ENCODE data around the gene TCAF1.
A peak's percentile ranks its signal among the peaks of the same experiment; 100 is the strongest.
"Not testable (repeated sequence)": the region's sequence is repeated elsewhere in the genome, so short reads cannot be mapped to it uniquely, and the experiment has no call there.

The TCAF1 gene

DNA sequence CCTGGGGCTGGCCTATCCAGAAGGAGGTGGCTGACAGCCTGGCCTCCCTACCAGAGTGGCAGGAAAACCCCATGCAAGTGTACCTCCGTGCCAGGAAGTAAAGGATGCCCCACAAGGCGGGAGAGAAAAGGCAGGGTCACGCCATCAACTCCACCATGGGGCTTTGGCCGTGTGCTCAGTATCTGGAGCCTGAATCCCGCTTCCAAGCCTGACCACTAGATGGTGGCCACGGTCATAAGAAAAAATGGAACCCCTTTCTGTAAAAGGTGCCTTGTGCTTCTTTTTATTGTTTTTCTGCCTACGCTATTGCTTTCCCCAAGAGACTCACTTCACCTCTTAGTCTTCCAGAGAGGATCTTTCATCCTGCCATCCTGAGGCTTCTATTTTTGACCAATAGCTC is 84.1 kb downstream of the TCAF1 start:
- DNase-seq; intact Hi-C loops (cut with DNase I): not testable (repeated sequence)

DNA sequence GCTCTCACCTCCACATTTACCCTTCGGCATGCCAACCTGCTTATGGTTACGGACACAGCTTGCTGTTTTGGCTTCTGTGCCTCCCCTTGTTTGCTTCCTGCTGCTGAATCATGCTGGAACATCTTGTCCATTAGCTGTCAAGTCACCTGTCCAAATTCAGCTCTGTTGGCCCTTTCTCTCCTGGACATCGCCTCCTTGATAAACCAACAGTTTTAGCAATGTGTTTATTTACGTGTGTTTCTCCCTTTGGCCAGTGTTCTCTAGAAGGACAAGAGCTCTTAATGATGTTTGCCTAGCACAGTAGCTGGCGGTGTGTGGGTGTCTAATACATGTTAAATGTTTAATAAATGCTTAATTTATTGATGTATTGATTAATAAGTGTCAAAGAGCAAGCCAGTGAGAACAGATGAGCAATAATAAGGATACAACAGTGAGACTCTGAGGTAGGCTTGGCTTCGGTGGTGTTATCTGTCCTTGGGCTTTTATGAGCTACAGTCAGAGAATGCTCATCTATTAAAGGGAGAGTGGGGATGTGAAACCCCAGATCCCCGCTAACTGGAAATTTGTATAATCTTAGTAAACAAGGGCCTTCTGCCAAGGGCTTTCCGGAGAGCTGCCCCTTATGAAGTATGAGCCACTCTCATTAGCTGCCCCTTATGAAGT is 85.4 kb downstream of the TCAF1 start:
- intact Hi-C loops (cut with DNase I) = not testable (repeated sequence)
- peak in 1 of 42 donors; percentile 0 for DNase-seq

DNA sequence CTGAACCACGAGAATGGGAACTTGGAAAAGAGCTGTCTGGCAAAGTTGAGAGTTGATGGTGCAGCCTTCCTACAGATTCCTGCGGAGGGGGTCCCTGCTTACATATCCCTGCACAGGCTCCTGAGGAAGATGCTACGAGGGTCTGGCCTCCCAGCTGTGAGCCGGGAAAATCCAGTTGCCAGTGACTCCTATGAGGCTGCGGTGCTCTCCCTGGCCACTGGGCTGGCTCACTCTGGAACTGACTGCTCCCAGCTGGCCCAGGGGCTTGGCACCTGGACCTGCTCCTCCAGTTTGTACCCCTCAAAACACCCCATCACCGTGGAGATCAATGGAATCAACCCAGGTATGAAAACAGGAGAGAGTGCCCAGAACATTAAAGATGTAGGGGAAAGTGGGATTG is 91.3 kb downstream of the TCAF1 start:
- DNase-seq; intact Hi-C loops (cut with DNase I): not testable (repeated sequence)

- intact Hi-C loops (cut with DNase I); DNase-seq: not testable (repeated sequence)
Measured at GRCh38 chr7:143806664-143807071, 95.3 kb downstream of the TCAF1 start.

All from head of caudate nucleus (tissue), 42 donors.